Myocyte (in vitro differentiated cells): ENCODE data around the gene CALR. TPM values are rescaled to one million over a fixed set of nuclear protein-coding genes. Genes with fewer than 3 reads are reported as not detected.
"Not testable (repeated sequence)": the region's sequence is repeated elsewhere in the genome, so short reads cannot be mapped to it uniquely, and the experiment has no call there.

ENCODE experiments used
- DNase-seq: peaks from one replicate; pipeline ENCODE4 v3.0.0-alpha.2; 2012; ENCODE audit warnings: low read depth
- microRNA-seq: library from miRNA; unstranded; fragments of <30 nt; microRNA quantifications from one replicate; pipeline ENCODE4, GENCODE V29; 2016
- total RNA-seq: library from RNA; depleted of rRNA; stranded (reverse); fragments of >200 nt; gene quantifications from 2 replicates; pipeline ENCODE4 v1.2.3, GENCODE V29; 2014

CALR gene
- total RNA-seq, 1 donor from 2014 or later: 1,463 TPM

DNA sequence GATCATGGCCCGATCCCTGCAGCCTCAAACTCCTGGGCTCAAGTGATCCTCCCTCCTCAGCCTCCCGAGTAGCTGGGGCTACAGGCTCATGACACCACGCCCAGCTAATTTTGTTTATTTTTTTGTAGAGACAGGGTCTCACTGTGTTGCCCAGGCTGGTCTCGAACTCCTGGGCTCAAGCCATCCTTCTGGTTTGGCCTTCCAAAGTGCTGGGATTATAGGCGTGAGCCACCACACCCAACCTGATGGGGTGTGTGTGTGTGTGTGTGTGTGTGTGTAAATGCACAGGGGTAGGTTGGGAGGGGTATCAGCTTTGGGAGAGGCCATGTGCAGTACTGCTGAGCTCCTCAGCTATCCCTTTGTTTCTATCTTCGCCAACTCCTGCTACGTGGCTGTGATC is 37.7 kb downstream of the CALR start:
- DNase-seq: not testable (repeated sequence)

GRCh38 chr19:12979974-12980373 is 41.6 kb downstream of the CALR start:
- DNase-seq: no peak

GRCh38 chr19:12982648-12983047 is 44.2 kb downstream of the CALR start:
- DNase-seq: no peak

GRCh38 chr19:12983091-12983490 is 44.7 kb downstream of the CALR start:
- no peak for DNase-seq

GRCh38 chr19:12983542-12984142 is 45.2 kb downstream of the CALR start:
- DNase-seq: peak; percentile 77

GRCh38 chr19:12984143-12984627 is 45.8 kb downstream of the CALR start:
- peak; percentile 33 for DNase-seq

GRCh38 chr19:12984683-12985048 is 46.3 kb downstream of the CALR start:
- peak; percentile 64 for DNase-seq

GRCh38 chr19:12985049-12985776 is 46.8 kb downstream of the CALR start:
- DNase-seq: peak; percentile 98

GRCh38 chr19:12986726-12987125 is 48.3 kb downstream of the CALR start:
- no peak for DNase-seq

GRCh38 chr19:12987190-12987589 is 48.8 kb downstream of the CALR start:
- no peak for DNase-seq

GRCh38 chr19:12987781-12988180 is 49.4 kb downstream of the CALR start:
- DNase-seq: no peak

- no peak for DNase-seq
These were observed 52.0 kb downstream of the CALR start for GRCh38 chr19:12990431-12990830.

DNA sequence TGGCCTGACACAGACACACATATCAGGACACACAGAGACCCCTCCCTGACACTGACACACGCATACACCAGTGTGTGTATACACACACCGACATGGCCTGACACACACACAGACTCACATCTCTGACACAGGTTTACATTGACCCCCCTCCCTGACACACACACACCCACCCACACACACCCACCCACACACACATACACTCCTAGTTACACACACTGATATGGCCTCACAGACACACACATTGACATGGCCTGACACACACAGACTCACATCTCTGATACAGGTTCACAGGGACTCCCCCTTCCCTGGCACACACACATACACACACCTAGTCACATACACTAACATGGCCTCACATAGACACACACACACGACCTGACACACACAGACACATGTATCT is 52.4 kb downstream of the CALR start:
- no peak for DNase-seq

- DNase-seq: no peak
These were observed 52.9 kb downstream of the CALR start for GRCh38 chr19:12991296-12991695.

DNA sequence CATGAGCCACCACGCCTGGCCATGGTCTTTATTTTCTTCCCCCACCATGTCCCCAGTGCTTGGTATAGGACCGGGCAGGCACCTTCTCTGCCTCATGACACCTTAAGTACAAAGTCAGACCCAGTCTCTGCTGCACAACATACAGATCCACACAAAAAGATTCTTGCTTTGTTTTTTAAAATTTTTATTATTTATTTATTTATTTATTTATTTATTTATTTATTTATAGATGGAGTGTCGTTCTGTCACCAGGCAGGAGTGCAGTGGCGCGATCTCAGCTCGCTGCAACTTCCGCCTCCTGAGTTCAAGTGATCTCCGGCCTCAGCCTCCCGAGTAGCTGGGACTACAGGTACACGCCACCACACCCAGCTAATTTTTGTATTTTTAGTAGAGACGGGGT is 54.3 kb downstream of the CALR start:
- no peak for DNase-seq

- DNase-seq: no peak
These were observed 55.2 kb downstream of the CALR start for GRCh38 chr19:12993562-12993961.

Small RNA genes within 50 kb of the gene (microRNA-seq; reads per million reads assigned to microRNA genes)
- not detected for gene MIR5695
- gene MIR6515: 1.6 reads per million, percentile 3 among the genes with 10 or more reads in this experiment

Other genes starting within 250 kb of the CALR start
- 11.9 and 12.2 TPM in 2 replicates for gene FBXW9, start 242.0 kb upstream of the CALR start, total RNA-seq
- gene TNPO2, start 214.7 kb upstream of the CALR start, total RNA-seq: 45.6 and 51.3 TPM in 2 replicates
- gene TRIR, start 203.9 kb upstream of the CALR start, total RNA-seq: 200 and 262 TPM in 2 replicates
- 73.1 and 96.8 TPM in 2 replicates for gene GET3, start 201.1 kb upstream of the CALR start, total RNA-seq
- gene BEST2, start 186.8 kb upstream of the CALR start, total RNA-seq: 0.05 and 0.24 TPM in 2 replicates
- 39.6 and 49.9 TPM in 2 replicates for gene HOOK2, start 163.1 kb upstream of the CALR start, total RNA-seq
- gene JUNB, start 147.1 kb upstream of the CALR start, total RNA-seq: 84.4 and 96.5 TPM in 2 replicates
- 109 and 130 TPM in 2 replicates for gene PRDX2, start 136.8 kb upstream of the CALR start, total RNA-seq
- gene THSD8, start 136.5 kb upstream of the CALR start, total RNA-seq: not detected in 2 replicates
- 3.5 and 4.3 TPM in 2 replicates for gene RNASEH2A, start 132.0 kb upstream of the CALR start, total RNA-seq
- gene RTBDN, start 104.0 kb upstream of the CALR start, total RNA-seq: not detected in 2 replicates
- 0.42 TPM in 1 of 2 replicates, not detected in the other for gene MAST1, start 100.1 kb upstream of the CALR start, total RNA-seq
- gene DNASE2, start 57.2 kb upstream of the CALR start, total RNA-seq: 21.3 and 22.3 TPM in 2 replicates
- gene KLF1, start 51.4 kb upstream of the CALR start, total RNA-seq: not detected in 2 replicates
- 32.8 and 42.3 TPM in 2 replicates for gene GCDH, start 47.4 kb upstream of the CALR start, total RNA-seq
- gene SYCE2, start 19.3 kb upstream of the CALR start, total RNA-seq: 0.16 TPM in 1 of 2 replicates, not detected in the other
- gene FARSA, start 4.9 kb upstream of the CALR start, total RNA-seq: 47.8 and 55.7 TPM in 2 replicates
- gene RAD23A, start 7.3 kb downstream of the CALR start, total RNA-seq: 199 and 236 TPM in 2 replicates
- gene GADD45GIP1, start 18.6 kb downstream of the CALR start, total RNA-seq: 44.6 and 58.1 TPM in 2 replicates
- not detected in 2 replicates for gene DAND5, start 31.0 kb downstream of the CALR start, total RNA-seq
- gene NFIX, start 56.9 kb downstream of the CALR start, total RNA-seq: 17.7 and 23.3 TPM in 2 replicates
- not detected in 2 replicates for gene LYL1, start 164.2 kb downstream of the CALR start, total RNA-seq
- gene TRMT1, start 178.1 kb downstream of the CALR start, total RNA-seq: 23.3 and 30.0 TPM in 2 replicates
- gene NACC1, start 179.7 kb downstream of the CALR start, total RNA-seq: 59.7 and 66.2 TPM in 2 replicates
- gene STX10, start 211.8 kb downstream of the CALR start, total RNA-seq: 54.1 and 85.2 TPM in 2 replicates
- 20.8 and 21.8 TPM in 2 replicates for gene IER2, start 211.8 kb downstream of the CALR start, total RNA-seq